Gastrocnemius medialis (tissue), 4 donors: ENCODE measurements around the gene ANTXR2. TPM values are rescaled to one million over a fixed set of nuclear protein-coding genes. Genes with fewer than 3 reads are reported as not detected.

Experiments
- ATAC-seq, 2 donors: fragments of 150-250 bp; one replicate each; pipeline ENCODE4 v1.9.1; 2016
- DNase-seq, 2 donors: peaks; one replicate each; pipeline ENCODE4 v3.0.0-alpha.2; 2019
- H3K27ac ChIP-seq, 4 donors: fragments of 200-600 bp; sonication (generic); 1 replicate in 1 of 4; 2 replicates in 3 of 4; pipeline ENCODE4 v1.5.1; 2016 to 2018; ENCODE audit warnings: mild to moderate bottlenecking in 2 of 4, moderate library complexity in 1 of 4
- H3K27me3 ChIP-seq, 3 donors: fragments of 200-600 bp; sonication (generic) in 2 of 3; 1 replicate in 1 of 3; 2 replicates in 2 of 3; pipeline versions ENCODE4 v1.5.1 to v1.6.0; 2016 to 2019; ENCODE audit warnings: mild to moderate bottlenecking in 1 of 3, moderate library complexity in 1 of 3
- H3K36me3 ChIP-seq, 2 donors: fragments of 200-600 bp; sonication (generic) in 1 of 2; one replicate each; pipeline ENCODE4 v1.5.1; 2017 to 2018
- H3K4me1 ChIP-seq, 2 donors: fragments of 200-600 bp; sonication (generic) in 1 of 2; one replicate each; pipeline ENCODE4 v1.5.1; 2016 to 2017; ENCODE audit warnings: mild to moderate bottlenecking in 2 of 2
- H3K4me3 ChIP-seq, 4 donors: fragments of 200-600 bp; sonication (generic) in 3 of 4; 1 replicate in 1 of 4; 2 replicates in 3 of 4; pipeline ENCODE4 v1.5.1; 2016 to 2019; ENCODE audit warnings: mild to moderate bottlenecking in 2 of 4
- H3K9me3 ChIP-seq, 3 donors: fragments of 200-600 bp; sonication (generic) in 2 of 3; 1 replicate in 1 of 3; 2 replicates in 2 of 3; pipeline ENCODE4 v1.5.1; 2016 to 2019
- POLR2A ChIP-seq, 2 donors: fragments of 450-650 bp; IDR thresholded peaks; one replicate each; pipeline ENCODE4 v1.6.1; 2017; ENCODE audit warnings: antibody characterized with exemption in 2 of 2, mild to moderate bottlenecking in 2 of 2, moderate library complexity in 2 of 2
- in situ Hi-C, 4 donors: fragments of 200-750 bp; cut with MboI; loops; one replicate each; pipeline versions ENCODE4 v1.15.0 to v1.8.0; 2017; ENCODE audit warnings: low sequenced_read_pairs in 4 of 4
- intact Hi-C: fragments of 100-400 bp; cut with DNase I; formaldehyde crosslinking; loops from one replicate; pipeline ENCODE4 v1.15.1; 2023; ENCODE audit warnings: low total_unique reads
- total RNA-seq, 4 donors: library from RNA; depleted of rRNA; stranded (reverse); fragments of >200 nt; gene quantifications; one replicate each; pipeline versions ENCODE4 v1.1.0 to v1.2.3, GENCODE V29; 2016
- TF ChIP-seq, protein P1 (sequence below), 5 experiments: fragments of 450-650 bp in 3 of 5; fragments of 200-600 bp in 2 of 5; sonication (generic) in 2 of 5; IDR thresholded peaks in 4 of 5; conservative IDR thresholded peaks in 1 of 5; 1 replicate in 4 of 5; 2 replicates in 1 of 5; pipeline ENCODE4 v1.5.1; 2016 to 2019; ENCODE audit warnings: antibody characterized with exemption in 5 of 5, mild to moderate bottlenecking in 3 of 5, moderate library complexity in 3 of 5

ANTXR2 gene
- total RNA-seq, 4 donors from 2014 or later = 14.5 to 41.0 (median 23.1) TPM

DNA sequence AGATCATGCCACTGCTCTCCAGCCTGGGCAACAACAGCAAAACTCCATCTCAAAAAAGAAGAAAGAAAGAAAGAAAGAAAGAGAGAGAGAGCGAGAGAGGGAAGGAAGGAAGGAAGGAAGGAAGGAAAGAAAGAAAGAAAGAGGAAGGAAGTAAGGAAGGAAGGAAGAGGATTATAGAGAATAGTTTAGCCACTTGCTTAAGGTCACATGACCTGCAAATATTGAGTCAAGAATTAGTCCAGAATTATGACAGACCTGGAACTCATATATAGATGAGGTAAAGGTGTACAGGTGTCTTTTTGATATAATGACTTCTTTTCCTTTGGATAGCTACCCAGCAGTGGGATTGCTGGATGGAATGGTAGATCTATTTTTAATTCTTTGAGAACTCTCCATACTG is 25.6 kb upstream of the ANTXR2 start:
- in situ Hi-C loops = no loop called here
- no peaks in the 10 kb centered on the region for H3K27me3 ChIP-seq
- no peak overlapping the region for H3K4me3 ChIP-seq
- intact Hi-C loops = no loop called here
- no peak for ATAC-seq
- no peaks in the 10 kb centered on the region for H3K36me3 ChIP-seq
- no peaks in the 10 kb centered on the region for H3K9me3 ChIP-seq
- TF ChIP-seq POLR2A (IDR thresholded peaks at IDR 0.05) = no peak
- TF ChIP-seq, protein P1, sequence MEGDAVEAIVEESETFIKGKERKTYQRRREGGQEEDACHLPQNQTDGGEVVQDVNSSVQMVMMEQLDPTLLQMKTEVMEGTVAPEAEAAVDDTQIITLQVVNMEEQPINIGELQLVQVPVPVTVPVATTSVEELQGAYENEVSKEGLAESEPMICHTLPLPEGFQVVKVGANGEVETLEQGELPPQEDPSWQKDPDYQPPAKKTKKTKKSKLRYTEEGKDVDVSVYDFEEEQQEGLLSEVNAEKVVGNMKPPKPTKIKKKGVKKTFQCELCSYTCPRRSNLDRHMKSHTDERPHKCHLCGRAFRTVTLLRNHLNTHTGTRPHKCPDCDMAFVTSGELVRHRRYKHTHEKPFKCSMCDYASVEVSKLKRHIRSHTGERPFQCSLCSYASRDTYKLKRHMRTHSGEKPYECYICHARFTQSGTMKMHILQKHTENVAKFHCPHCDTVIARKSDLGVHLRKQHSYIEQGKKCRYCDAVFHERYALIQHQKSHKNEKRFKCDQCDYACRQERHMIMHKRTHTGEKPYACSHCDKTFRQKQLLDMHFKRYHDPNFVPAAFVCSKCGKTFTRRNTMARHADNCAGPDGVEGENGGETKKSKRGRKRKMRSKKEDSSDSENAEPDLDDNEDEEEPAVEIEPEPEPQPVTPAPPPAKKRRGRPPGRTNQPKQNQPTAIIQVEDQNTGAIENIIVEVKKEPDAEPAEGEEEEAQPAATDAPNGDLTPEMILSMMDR (IDR thresholded peaks at IDR 0.05 in 4 of 5, conservative IDR thresholded peaks at IDR 0.05 in 1 of 5) = no peak
- no peak overlapping the region for H3K27ac ChIP-seq
- no peaks in the 10 kb centered on the region for H3K4me1 ChIP-seq
- no peak for DNase-seq

DNA sequence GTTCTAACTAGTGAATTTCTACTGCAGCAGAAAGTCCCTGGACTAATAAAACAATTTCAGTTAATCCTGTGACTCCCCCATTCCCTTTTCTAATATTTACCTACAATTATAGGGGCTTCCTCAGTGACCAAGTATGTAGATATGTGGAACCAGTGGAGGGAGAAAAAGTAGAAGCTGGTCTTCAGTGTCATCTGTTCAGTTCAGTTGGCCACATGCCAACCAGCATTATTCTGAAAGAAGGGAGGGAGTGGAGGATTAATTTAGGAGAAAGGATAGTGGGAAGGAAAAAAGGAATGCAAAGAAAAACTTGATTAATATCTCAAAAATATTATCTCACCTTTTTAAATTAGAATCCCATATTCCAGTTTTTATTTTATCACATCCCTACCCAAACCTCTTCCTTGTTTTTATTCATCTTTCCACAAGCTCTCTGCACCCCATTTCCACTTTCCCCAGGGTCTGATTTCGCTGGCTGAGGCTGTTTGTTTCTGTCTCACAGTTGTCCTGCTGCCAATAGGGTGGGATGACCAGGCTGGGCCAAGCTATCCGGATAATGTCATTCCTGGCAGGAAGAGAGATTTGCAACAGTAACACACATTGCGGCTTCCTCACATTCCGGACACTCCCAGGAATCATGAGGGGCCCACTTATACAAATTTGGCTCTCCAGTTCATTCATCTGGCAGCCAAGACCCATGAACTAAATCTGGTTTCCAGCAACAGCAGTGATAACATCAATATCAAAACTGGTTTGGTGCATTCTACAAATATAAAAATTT is 24.6 kb upstream of the ANTXR2 start:
- Histone ChIP-seq H3K9me3 (no peaks in the 10 kb centered on the region), H3K27me3 (no peaks in the 10 kb centered on the region), H3K4me3 (no peak overlapping the region), H3K4me1 (no peaks in the 10 kb centered on the region), H3K36me3 (no peaks in the 10 kb centered on the region), H3K27ac (no peak overlapping the region)
- intact Hi-C loops (no loop called here), in situ Hi-C loops (no loop called here)
- ATAC-seq (peak; percentile 30 to 70), DNase-seq (peak; percentile 19 to 55)
- TF ChIP-seq POLR2A (IDR thresholded peaks at IDR 0.05) = no peak
- TF ChIP-seq, protein P1 (IDR thresholded peaks at IDR 0.05 in 4 of 5, conservative IDR thresholded peaks at IDR 0.05 in 1 of 5) = no peak

DNA sequence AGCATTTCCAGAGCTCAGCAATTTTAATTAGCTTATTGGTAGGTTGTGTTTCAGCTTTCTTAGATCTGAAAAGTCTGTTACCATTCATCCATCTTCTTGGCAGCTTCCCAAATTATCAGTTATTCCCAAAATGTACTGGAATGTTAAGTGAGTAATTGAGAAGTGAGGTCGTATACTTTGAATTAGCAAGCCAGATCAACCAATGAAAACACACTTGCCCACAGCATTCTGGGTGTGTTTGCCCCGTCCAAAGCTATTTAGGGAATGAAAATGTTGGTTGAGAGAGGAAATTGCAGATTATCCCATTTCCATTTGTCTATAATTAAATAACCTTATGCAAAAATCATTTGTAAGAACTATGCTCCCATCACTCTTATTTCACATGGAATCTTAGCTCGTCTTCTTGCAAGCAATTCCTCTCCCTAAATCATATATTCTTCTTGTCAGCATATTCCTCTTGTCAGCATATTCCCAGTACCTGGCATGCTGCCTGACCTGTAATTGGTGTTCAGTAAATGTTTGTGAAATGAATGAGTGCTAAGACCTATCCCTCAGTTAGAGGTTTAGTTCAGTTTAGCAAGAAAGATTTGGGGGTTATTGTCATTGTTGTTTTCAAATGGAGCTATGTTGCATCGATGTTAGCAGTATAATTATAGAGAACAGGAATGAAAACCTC is 23.3 kb upstream of the ANTXR2 start:
- in situ Hi-C loops = no loop called here
- H3K27ac ChIP-seq = no peak overlapping the region
- no peak for DNase-seq

DNA sequence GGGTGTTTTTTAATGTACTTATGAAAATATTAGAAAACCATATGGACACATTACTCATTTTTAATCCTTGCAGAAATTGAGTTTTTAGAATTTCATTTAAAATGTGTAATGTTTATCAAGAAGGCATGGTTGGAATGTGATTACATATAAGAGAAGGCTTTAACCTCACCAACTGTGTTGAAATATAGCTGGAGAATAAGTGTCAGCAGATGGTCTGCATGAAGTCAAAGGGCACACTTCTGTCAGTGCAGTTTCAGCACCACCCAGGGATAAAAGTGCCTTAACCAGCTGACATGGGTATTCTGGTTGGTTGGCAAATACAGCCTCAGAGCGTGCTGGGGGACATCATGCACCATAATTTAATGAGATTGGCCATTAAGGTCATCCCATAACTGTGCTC is 21.2 kb upstream of the ANTXR2 start:
- no peaks in the 10 kb centered on the region for H3K36me3 ChIP-seq
- intact Hi-C loops (no loop called here), in situ Hi-C loops (no loop called here)
- TF ChIP-seq, protein P1 (IDR thresholded peaks at IDR 0.05 in 4 of 5, conservative IDR thresholded peaks at IDR 0.05 in 1 of 5) = no peak
- TF ChIP-seq POLR2A (IDR thresholded peaks at IDR 0.05) = no peak
- ATAC-seq = no peak
- no peaks in the 10 kb centered on the region for H3K27me3 ChIP-seq
- no peaks in the 10 kb centered on the region for H3K4me1 ChIP-seq
- no peaks in the 10 kb centered on the region for H3K9me3 ChIP-seq
- DNase-seq = no peak
- H3K4me3 ChIP-seq = no peak overlapping the region
- H3K27ac ChIP-seq = no peak overlapping the region

More for the DNA sequence above, 23.3 kb upstream of the ANTXR2 start:
- intact Hi-C loops = no loop called here
- Histone ChIP-seq H3K36me3 (no peaks in the 10 kb centered on the region), H3K4me1 (no peaks in the 10 kb centered on the region), H3K27me3 (no peaks in the 10 kb centered on the region), H3K9me3 (no peaks in the 10 kb centered on the region), H3K4me3 (no peak overlapping the region)
- ATAC-seq = no peak
- no peak for TF ChIP-seq POLR2A (IDR thresholded peaks at IDR 0.05)
- TF ChIP-seq, protein P1 (IDR thresholded peaks at IDR 0.05 in 4 of 5, conservative IDR thresholded peaks at IDR 0.05 in 1 of 5) = no peak
